ENCODE measurements around the gene TINAG. TPM values are rescaled to one million over a fixed set of nuclear protein-coding genes. Genes with fewer than 3 reads are reported as not detected.

The TINAG gene
- not detected for total RNA-seq
- 0.11 TPM for polyA plus RNA-seq
- long read RNA-seq, donor 1: 0 reads
- long read RNA-seq, donor 2: 0 reads
- long read RNA-seq, donor 3: 0 reads
- long read RNA-seq, donor 4: 0 reads
- long read RNA-seq, donor 5, partial matches to known transcripts: 5 of 7 reads
- long read RNA-seq, donor 5, other reads (novel, unspliced or antisense): 0 of 7 reads
- long read RNA-seq, donor 6: 0 reads
- long read RNA-seq, donor 7: 0 reads
- long read RNA-seq, donor 8: 0 reads
- long read RNA-seq, donor 9: 0 reads
- long read RNA-seq, donor 10: 0 reads

- Histone ChIP-seq H3K4me1 (ENCODE audit: control insufficient read depth in 2 of 2, insufficient read depth in 2 of 2, low read length in 2 of 2) (no peaks in the 10 kb centered on the region), H3K27ac (ENCODE audit: low read depth in 1 of 2, low read length in 1 of 2) (no peak within 1 kb of the TSS), H3K4me3 (ENCODE audit: low read length in 2 of 2) (no peak within 1 kb of the TSS), H3K27me3 (ENCODE audit: control insufficient read depth in 2 of 2, insufficient read depth in 1 of 2, low read length in 1 of 2) (no peaks in the 10 kb centered on the region), H3K9me3 (ENCODE audit: control insufficient read depth in 2 of 2, insufficient read depth in 1 of 2, low read length in 1 of 2) (no peaks in the 10 kb centered on the region), H3K36me3 (ENCODE audit: control insufficient read depth in 2 of 2, insufficient read depth in 2 of 2, low read length in 1 of 2) (no peaks in the 10 kb centered on the region)
- 92% methylated on average over 10 of the region's 10 CpGs for WGBS
- DNase-seq (ENCODE audit: low read depth in 6 of 9, low spot score in 9 of 9): no peak
Measured at GRCh38 chr6:54308289-54308985, at the start of gene TINAG. TSS of gene TINAG (plus strand) at chr6:54308441. CDS start at chr6:54308551, 110 bp downstream.

GRCh38 chr6:54260025-54260424 is 48.2 kb upstream of the TINAG start:
- DNase-seq (ENCODE audit: low read depth in 6 of 9, low spot score in 9 of 9): no peak
- Histone ChIP-seq H3K27me3 (ENCODE audit: control insufficient read depth in 2 of 2, insufficient read depth in 1 of 2, low read length in 1 of 2) (no peaks in the 10 kb centered on the region), H3K4me1 (ENCODE audit: control insufficient read depth in 2 of 2, insufficient read depth in 2 of 2, low read length in 2 of 2) (no peaks in the 10 kb centered on the region), H3K27ac (ENCODE audit: low read depth in 1 of 2, low read length in 1 of 2) (no peak overlapping the region), H3K4me3 (ENCODE audit: low read length in 2 of 2) (no peak overlapping the region), H3K36me3 (ENCODE audit: control insufficient read depth in 2 of 2, insufficient read depth in 2 of 2, low read length in 1 of 2) (no peaks in the 10 kb centered on the region), H3K9me3 (ENCODE audit: control insufficient read depth in 2 of 2, insufficient read depth in 1 of 2, low read length in 1 of 2) (no peaks in the 10 kb centered on the region)

- H3K9me3 ChIP-seq (ENCODE audit: control insufficient read depth in 2 of 2, insufficient read depth in 1 of 2, low read length in 1 of 2): no peaks in the 10 kb centered on the region
- no peak for DNase-seq (ENCODE audit: low read depth in 6 of 9, low spot score in 9 of 9)
- H3K36me3 ChIP-seq (ENCODE audit: control insufficient read depth in 2 of 2, insufficient read depth in 2 of 2, low read length in 1 of 2): no peaks in the 10 kb centered on the region
- no peaks in the 10 kb centered on the region for H3K4me1 ChIP-seq (ENCODE audit: control insufficient read depth in 2 of 2, insufficient read depth in 2 of 2, low read length in 2 of 2)
- WGBS: 74% methylated on average over 1 of the region's 1 CpG
- H3K27me3 ChIP-seq (ENCODE audit: control insufficient read depth in 2 of 2, insufficient read depth in 1 of 2, low read length in 1 of 2): no peaks in the 10 kb centered on the region
- no peak overlapping the region for H3K4me3 ChIP-seq (ENCODE audit: low read length in 2 of 2)
- H3K27ac ChIP-seq (ENCODE audit: low read depth in 1 of 2, low read length in 1 of 2): no peak overlapping the region
Measured at GRCh38 chr6:54262499-54262898, 45.7 kb upstream of the TINAG start.

- WGBS: 86% methylated on average over 2 of the region's 2 CpGs
- Histone ChIP-seq H3K4me1 (ENCODE audit: control insufficient read depth in 2 of 2, insufficient read depth in 2 of 2, low read length in 2 of 2) (no peaks in the 10 kb centered on the region), H3K9me3 (ENCODE audit: control insufficient read depth in 2 of 2, insufficient read depth in 1 of 2, low read length in 1 of 2) (no peaks in the 10 kb centered on the region), H3K27me3 (ENCODE audit: control insufficient read depth in 2 of 2, insufficient read depth in 1 of 2, low read length in 1 of 2) (no peaks in the 10 kb centered on the region), H3K27ac (ENCODE audit: low read depth in 1 of 2, low read length in 1 of 2) (no peak overlapping the region), H3K4me3 (ENCODE audit: low read length in 2 of 2) (no peak overlapping the region), H3K36me3 (ENCODE audit: control insufficient read depth in 2 of 2, insufficient read depth in 2 of 2, low read length in 1 of 2) (no peaks in the 10 kb centered on the region)
- DNase-seq (ENCODE audit: low read depth in 6 of 9, low spot score in 9 of 9): no peak
Measured at GRCh38 chr6:54262971-54263370, 45.3 kb upstream of the TINAG start.

- no peaks in the 10 kb centered on the region for H3K4me1 ChIP-seq (ENCODE audit: control insufficient read depth in 2 of 2, insufficient read depth in 2 of 2, low read length in 2 of 2)
- no peak overlapping the region for H3K4me3 ChIP-seq (ENCODE audit: low read length in 2 of 2)
- 98% methylated on average over 4 of the region's 4 CpGs for WGBS
- no peaks in the 10 kb centered on the region for H3K36me3 ChIP-seq (ENCODE audit: control insufficient read depth in 2 of 2, insufficient read depth in 2 of 2, low read length in 1 of 2)
- no peaks in the 10 kb centered on the region for H3K27me3 ChIP-seq (ENCODE audit: control insufficient read depth in 2 of 2, insufficient read depth in 1 of 2, low read length in 1 of 2)
- H3K9me3 ChIP-seq (ENCODE audit: control insufficient read depth in 2 of 2, insufficient read depth in 1 of 2, low read length in 1 of 2): no peaks in the 10 kb centered on the region
- no peak overlapping the region for H3K27ac ChIP-seq (ENCODE audit: low read depth in 1 of 2, low read length in 1 of 2)
- no peak for DNase-seq (ENCODE audit: low read depth in 6 of 9, low spot score in 9 of 9)
Measured at GRCh38 chr6:54264581-54265272, 43.5 kb upstream of the TINAG start.

GRCh38 chr6:54266400-54266923 is 41.8 kb upstream of the TINAG start:
- Histone ChIP-seq H3K27me3 (ENCODE audit: control insufficient read depth in 2 of 2, insufficient read depth in 1 of 2, low read length in 1 of 2) (no peaks in the 10 kb centered on the region), H3K36me3 (ENCODE audit: control insufficient read depth in 2 of 2, insufficient read depth in 2 of 2, low read length in 1 of 2) (no peaks in the 10 kb centered on the region), H3K9me3 (ENCODE audit: control insufficient read depth in 2 of 2, insufficient read depth in 1 of 2, low read length in 1 of 2) (no peaks in the 10 kb centered on the region), H3K27ac (ENCODE audit: low read depth in 1 of 2, low read length in 1 of 2) (no peak overlapping the region), H3K4me3 (ENCODE audit: low read length in 2 of 2) (no peak overlapping the region), H3K4me1 (ENCODE audit: control insufficient read depth in 2 of 2, insufficient read depth in 2 of 2, low read length in 2 of 2) (no peaks in the 10 kb centered on the region)
- 90% methylated on average over 5 of the region's 5 CpGs for WGBS
- no peak for DNase-seq (ENCODE audit: low read depth in 6 of 9, low spot score in 9 of 9)

GRCh38 chr6:54267798-54268197 is 40.4 kb upstream of the TINAG start:
- Histone ChIP-seq H3K9me3 (ENCODE audit: control insufficient read depth in 2 of 2, insufficient read depth in 1 of 2, low read length in 1 of 2) (no peaks in the 10 kb centered on the region), H3K27ac (ENCODE audit: low read depth in 1 of 2, low read length in 1 of 2) (no peak overlapping the region), H3K36me3 (ENCODE audit: control insufficient read depth in 2 of 2, insufficient read depth in 2 of 2, low read length in 1 of 2) (no peaks in the 10 kb centered on the region), H3K4me1 (ENCODE audit: control insufficient read depth in 2 of 2, insufficient read depth in 2 of 2, low read length in 2 of 2) (no peaks in the 10 kb centered on the region), H3K27me3 (ENCODE audit: control insufficient read depth in 2 of 2, insufficient read depth in 1 of 2, low read length in 1 of 2) (no peaks in the 10 kb centered on the region), H3K4me3 (ENCODE audit: low read length in 2 of 2) (no peak overlapping the region)
- 51% methylated on average over 2 of the region's 2 CpGs for WGBS
- DNase-seq (ENCODE audit: low read depth in 6 of 9, low spot score in 9 of 9): peak in 4 of 9 donors; percentile 3 to 46 (median 14)

- H3K4me3 ChIP-seq (ENCODE audit: low read length in 2 of 2): no peak overlapping the region
- no peak for DNase-seq (ENCODE audit: low read depth in 6 of 9, low spot score in 9 of 9)
Measured at GRCh38 chr6:54273214-54273820, 34.9 kb upstream of the TINAG start.

GRCh38 chr6:54274383-54274782 is 33.9 kb upstream of the TINAG start:
- no peak for DNase-seq (ENCODE audit: low read depth in 6 of 9, low spot score in 9 of 9)
- H3K27me3 ChIP-seq (ENCODE audit: control insufficient read depth in 2 of 2, insufficient read depth in 1 of 2, low read length in 1 of 2): no peaks in the 10 kb centered on the region
- no peaks in the 10 kb centered on the region for H3K9me3 ChIP-seq (ENCODE audit: control insufficient read depth in 2 of 2, insufficient read depth in 1 of 2, low read length in 1 of 2)
- H3K27ac ChIP-seq (ENCODE audit: low read depth in 1 of 2, low read length in 1 of 2): no peak overlapping the region
- no peaks in the 10 kb centered on the region for H3K4me1 ChIP-seq (ENCODE audit: control insufficient read depth in 2 of 2, insufficient read depth in 2 of 2, low read length in 2 of 2)
- no peak overlapping the region for H3K4me3 ChIP-seq (ENCODE audit: low read length in 2 of 2)
- H3K36me3 ChIP-seq (ENCODE audit: control insufficient read depth in 2 of 2, insufficient read depth in 2 of 2, low read length in 1 of 2): no peaks in the 10 kb centered on the region

More at GRCh38 chr6:54273214-54273820, 34.9 kb upstream of the TINAG start:
- no peak overlapping the region for H3K27ac ChIP-seq (ENCODE audit: low read depth in 1 of 2, low read length in 1 of 2)
- no peaks in the 10 kb centered on the region for H3K36me3 ChIP-seq (ENCODE audit: control insufficient read depth in 2 of 2, insufficient read depth in 2 of 2, low read length in 1 of 2)
- WGBS: 95% methylated on average over 6 of the region's 6 CpGs
- no peaks in the 10 kb centered on the region for H3K27me3 ChIP-seq (ENCODE audit: control insufficient read depth in 2 of 2, insufficient read depth in 1 of 2, low read length in 1 of 2)
- no peaks in the 10 kb centered on the region for H3K9me3 ChIP-seq (ENCODE audit: control insufficient read depth in 2 of 2, insufficient read depth in 1 of 2, low read length in 1 of 2)
- H3K4me1 ChIP-seq (ENCODE audit: control insufficient read depth in 2 of 2, insufficient read depth in 2 of 2, low read length in 2 of 2): no peaks in the 10 kb centered on the region

Data from thymus (tissue), 14 donors.